Measurements from ENCODE around the gene VEGFC.

GRCh38 chr4:176744091-176744490 lies 48.6 kb downstream of the VEGFC start:
- TF ChIP-seq CTCF (IDR thresholded peaks at IDR 0.05; ENCODE audit: low read depth, low read length), result no peak
- no peak for TF ChIP-seq POLR2A (IDR thresholded peaks at IDR 0.05; ENCODE audit: extremely low read depth, insufficient read length)
- TF ChIP-seq MAX (IDR thresholded peaks at IDR 0.05; ENCODE audit: low read depth, low read length), result no peak
- TF ChIP-seq MYC (IDR thresholded peaks at IDR 0.05; ENCODE audit: low read depth, low read length), result no peak

Measured in NB4 (cell line).